ENCODE results near the gene ETNK2. TPM values are rescaled to one million over a fixed set of nuclear protein-coding genes. Genes with fewer than 3 reads are reported as not detected.

ETNK2 gene
- total and polyA plus RNA-seq, 2 of the 4 experiments (the other 2 are of a cell fraction): 18.9 to 26.0 TPM

GRCh38 chr1:204091066-204091465 lies 60.8 kb downstream of the ETNK2 start:
- Histone ChIP-seq H3K56ac (ENCODE audit: extremely low read depth, insufficient read depth, low read length) (no peak overlapping the region), H3K4me2 (ENCODE audit: low read depth, low read length) (no peak overlapping the region), H3K9me1 (ENCODE audit: insufficient read depth, low read length) (no peaks in the 10 kb centered on the region), H3K4ac (ENCODE audit: low read depth, low read length) (no peak overlapping the region), H4K20me1 (ENCODE audit: insufficient read depth, low read length) (no peaks in the 10 kb centered on the region), H2BK120ac (ENCODE audit: low read depth, low read length) (no peak overlapping the region), H2AK5ac (ENCODE audit: low read depth, low read length) (no peak overlapping the region), H3K14ac (replicated peaks; ENCODE audit: low read depth, low read length) (no peak overlapping the region), H3K4me1 (ENCODE audit: control insufficient read depth, insufficient read depth, low read length) (peaks cover 4% of the 10 kb centered on the region; the same call in 1 of the 2 replicates), H3K79me1 (ENCODE audit: low read depth in 1 of 2, low read length in 2 of 2) (peaks cover 0 to 5% of the 10 kb centered on the region in 2 experiments; a peak in 1 of 4 replicates), H2BK20ac (ENCODE audit: low read depth, low read length) (no peak overlapping the region), H3K23ac (ENCODE audit: low read depth, low read length) (no peak overlapping the region), H3K9ac (ENCODE audit: low read depth, low read length) (no peak overlapping the region), H2BK5ac (ENCODE audit: low read depth, low read length, poor library complexity, severe bottlenecking) (no peak overlapping the region), H3K4me3 (ENCODE audit: insufficient read depth, low read depth, low read length) (no peak overlapping the region), H3K18ac (ENCODE audit: low read depth, low read length) (no peak overlapping the region), H3K27me3 (ENCODE audit: control insufficient read depth, insufficient read depth, low read length) (no peaks in the 10 kb centered on the region), H4K91ac (ENCODE audit: insufficient read depth, low read depth, low read length) (no peak overlapping the region), H4K5ac (ENCODE audit: low read depth, low read length) (no peak overlapping the region), H3K27ac (ENCODE audit: insufficient read depth, low read length) (no peak overlapping the region), H3K36me3 (ENCODE audit: control insufficient read depth, insufficient read depth, low read length) (no peaks in the 10 kb centered on the region), H2AFZ (replicated peaks; ENCODE audit: low read length, poor library complexity) (no peak overlapping the region), H3K9me3 (ENCODE audit: control insufficient read depth, insufficient read depth, low read length) (no peaks in the 10 kb centered on the region), H2AK9ac (replicated peaks; ENCODE audit: low read depth, low read length, poor library complexity) (no peak overlapping the region), H2BK15ac (ENCODE audit: low read depth, low read length) (no peak overlapping the region), H4K8ac (ENCODE audit: low read depth in 2 of 2, low read length in 2 of 2) (no peak overlapping the region)
- ATAC-seq (ENCODE audit: low read depth): no peak
- TF ChIP-seq RFX5 (IDR thresholded peaks at IDR 0.05; ENCODE audit: low read depth, low read length) (no peak), ELK1 (IDR thresholded peaks at IDR 0.05; ENCODE audit: borderline replicate concordance, low read depth, low read length) (no peak), MXI1 (IDR thresholded peaks at IDR 0.05; ENCODE audit: borderline replicate concordance, low read depth, low read length) (no peak), RCOR1 (IDR thresholded peaks at IDR 0.05; ENCODE audit: insufficient replicate concordance, low read length) (no peak), POLR2A (IDR thresholded peaks at IDR 0.05; ENCODE audit: low read depth, low read length) (no peak), CHD1 (IDR thresholded peaks at IDR 0.05; ENCODE audit: low read depth, low read length) (no peak), CTCF (conservative IDR thresholded peaks at IDR 0.05; ENCODE audit: low read depth, low read length) (no peak), SMC3 (IDR thresholded peaks at IDR 0.05; ENCODE audit: low read depth, low read length) (no peak), BHLHE40 (IDR thresholded peaks at IDR 0.05; ENCODE audit: low read depth, low read length) (no peak), RAD21 (IDR thresholded peaks at IDR 0.05; ENCODE audit: low read length) (no peak)
- in situ Hi-C loops (cut with MboI; ENCODE audit: low sequenced_read_pairs): no loop called here
- 100% methylated on average over 5 of the region's 7 CpGs; no CpG with 5 or more reads in 1 of the 2 experiments for WGBS, 2 experiments (ENCODE audit: extremely low coverage in 2 of 2, insufficient read length in 1 of 2)
- DNase-seq: no peak
- dilution Hi-C loops (cut with HindIII; ENCODE audit: low sequenced_read_pairs, unreplicated experiment): no loop called here
- ChIA-PET CTCF (no interaction called here), POLR2A (ENCODE audit: unreplicated experiment) (no interaction called here)
- BruUV-seq (replicated peaks): no TSS peak
- intact Hi-C loops (cut with micrococcal nuclease): no loop called here
